ENCODE measurements around the gene OGFOD1. TPM values are rescaled to one million over a fixed set of nuclear protein-coding genes. Genes with fewer than 3 reads are reported as not detected.

Gene OGFOD1
- total RNA-seq, 1 experiment from 2014 or later = 68.5 TPM

DNA sequence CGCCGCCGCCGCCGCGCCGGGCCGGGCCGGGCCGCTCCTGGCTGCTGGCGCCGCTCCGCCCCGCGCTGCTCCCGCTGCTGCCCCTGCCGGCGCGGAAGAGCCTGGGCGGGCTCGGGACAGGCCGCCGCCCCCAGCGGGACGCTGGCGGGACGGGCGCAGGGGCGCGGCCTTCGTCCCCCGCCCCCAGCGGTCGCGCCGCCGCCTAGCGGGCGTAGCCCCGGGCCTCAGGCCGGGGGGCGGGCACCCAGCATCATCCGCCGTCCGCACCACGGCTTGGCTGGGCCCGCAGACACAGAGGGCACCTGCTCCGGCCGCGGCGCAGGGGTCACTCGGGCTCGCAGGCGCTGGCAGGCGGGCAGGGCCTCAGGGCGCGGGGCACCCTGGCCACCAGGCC lies 25.9 kb upstream of the OGFOD1 start, which contains the start of gene AMFR:
Gene AMFR, minus strand, starts transcription at position 107 of the 394 bp plus-strand sequence. CDS start 218 bp downstream, outside the sequence.
- POLR2A ChIA-PET = interaction anchor here (3.4 kb wide), 1 partner anchor 25 kb away, joined by 34 read pairs; the partner anchor contains the start of genes NUDT21 and OGFOD1

GRCh38 chr16:56426585-56426984 lies 24.8 kb upstream of the OGFOD1 start:
- BruUV-seq (replicated peaks) = no TSS peak
- intact Hi-C loops (cut with micrococcal nuclease) = loop anchor here (2.0 to 10.0 kb wide), 2 partner anchors 24 to 92 kb away; partner anchors contain the start of genes NUDT21 and OGFOD1
- Mint-ChIP-seq H3K36me3 (ENCODE audit: insufficient read depth, unreplicated experiment) (peaks cover 21% of the 10 kb centered on the region), H3K9me3 (ENCODE audit: unreplicated experiment) (no peaks in the 10 kb centered on the region), H3K4me3 (ENCODE audit: unreplicated experiment) (peak overlapping the region; percentile 91), H3K4me1 (ENCODE audit: insufficient read depth, unreplicated experiment) (peaks cover 32% of the 10 kb centered on the region), H3K27ac (ENCODE audit: low read depth, unreplicated experiment) (peak overlapping the region; percentile 22), H3K27me3 (ENCODE audit: insufficient read depth, unreplicated experiment) (no peaks in the 10 kb centered on the region)
- POLR2A ChIA-PET = interaction anchor here (0.6 to 3.8 kb wide), 16 partner anchors 8 to 507 kb away, joined by 3 to 34 read pairs (median 4); partner anchors contain the start of genes NUDT21 and OGFOD1
- CTCF ChIA-PET = interaction anchor here (0.6 kb wide), 1 partner anchor 581 kb away, joined by 3 read pairs; no protein-coding TSS in a partner anchor
- DNase-seq (ENCODE audit: unreplicated experiment) = peak; percentile 71
- TF ChIP-seq, protein P1, sequence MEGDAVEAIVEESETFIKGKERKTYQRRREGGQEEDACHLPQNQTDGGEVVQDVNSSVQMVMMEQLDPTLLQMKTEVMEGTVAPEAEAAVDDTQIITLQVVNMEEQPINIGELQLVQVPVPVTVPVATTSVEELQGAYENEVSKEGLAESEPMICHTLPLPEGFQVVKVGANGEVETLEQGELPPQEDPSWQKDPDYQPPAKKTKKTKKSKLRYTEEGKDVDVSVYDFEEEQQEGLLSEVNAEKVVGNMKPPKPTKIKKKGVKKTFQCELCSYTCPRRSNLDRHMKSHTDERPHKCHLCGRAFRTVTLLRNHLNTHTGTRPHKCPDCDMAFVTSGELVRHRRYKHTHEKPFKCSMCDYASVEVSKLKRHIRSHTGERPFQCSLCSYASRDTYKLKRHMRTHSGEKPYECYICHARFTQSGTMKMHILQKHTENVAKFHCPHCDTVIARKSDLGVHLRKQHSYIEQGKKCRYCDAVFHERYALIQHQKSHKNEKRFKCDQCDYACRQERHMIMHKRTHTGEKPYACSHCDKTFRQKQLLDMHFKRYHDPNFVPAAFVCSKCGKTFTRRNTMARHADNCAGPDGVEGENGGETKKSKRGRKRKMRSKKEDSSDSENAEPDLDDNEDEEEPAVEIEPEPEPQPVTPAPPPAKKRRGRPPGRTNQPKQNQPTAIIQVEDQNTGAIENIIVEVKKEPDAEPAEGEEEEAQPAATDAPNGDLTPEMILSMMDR (IDR thresholded peaks at IDR 0.05; ENCODE audit: unreplicated experiment) = no peak

More for the DNA sequence above, 25.9 kb upstream of the OGFOD1 start, which contains the start of gene AMFR:
- Mint-ChIP-seq H3K36me3 (ENCODE audit: insufficient read depth, unreplicated experiment) (peaks cover 10% of the 10 kb centered on the region), H3K27ac (ENCODE audit: low read depth, unreplicated experiment) (peak within 1 kb of the TSS; percentile 87), H3K4me3 (ENCODE audit: unreplicated experiment) (peak within 1 kb of the TSS; percentile 91), H3K27me3 (ENCODE audit: insufficient read depth, unreplicated experiment) (no peaks in the 10 kb centered on the region), H3K4me1 (ENCODE audit: insufficient read depth, unreplicated experiment) (peaks cover 35% of the 10 kb centered on the region), H3K9me3 (ENCODE audit: unreplicated experiment) (no peaks in the 10 kb centered on the region)
- intact Hi-C loops (cut with micrococcal nuclease) = loop anchor here (10.0 kb wide), 1 partner anchor 91 kb away; no protein-coding TSS in a partner anchor
- no TSS peak for BruUV-seq (replicated peaks)
- CTCF ChIA-PET = interaction anchor here (0.7 kb wide), 1 partner anchor 116 kb away, joined by 4 read pairs; no protein-coding TSS in a partner anchor
- peak; percentile 76 for DNase-seq (ENCODE audit: unreplicated experiment)
- TF ChIP-seq, protein P1 (IDR thresholded peaks at IDR 0.05; ENCODE audit: unreplicated experiment) = peak; percentile 12

GRCh38 chr16:56428091-56428490 lies 23.3 kb upstream of the OGFOD1 start:
- ChIA-PET POLR2A (interaction anchor here (0.5 to 3.8 kb wide), 7 partner anchors 11 to 380 kb away, joined by 3 to 34 read pairs (median 5); partner anchors contain the start of genes NUDT21 and OGFOD1), CTCF (interaction anchor here (0.9 kb wide), 1 partner anchor 14 kb away, joined by 3 read pairs; no protein-coding TSS in a partner anchor)
- Mint-ChIP-seq H3K4me1 (ENCODE audit: insufficient read depth, unreplicated experiment) (peaks cover 17% of the 10 kb centered on the region), H3K4me3 (ENCODE audit: unreplicated experiment) (no peak overlapping the region), H3K27me3 (ENCODE audit: insufficient read depth, unreplicated experiment) (no peaks in the 10 kb centered on the region), H3K9me3 (ENCODE audit: unreplicated experiment) (no peaks in the 10 kb centered on the region), H3K36me3 (ENCODE audit: insufficient read depth, unreplicated experiment) (peaks cover 36% of the 10 kb centered on the region), H3K27ac (ENCODE audit: low read depth, unreplicated experiment) (no peak overlapping the region)
- BruUV-seq (replicated peaks) = no TSS peak
- TF ChIP-seq, protein P1 (IDR thresholded peaks at IDR 0.05; ENCODE audit: unreplicated experiment) = no peak
- no peak for DNase-seq (ENCODE audit: unreplicated experiment)
- intact Hi-C loops (cut with micrococcal nuclease) = loop anchor here (10.0 kb wide), 1 partner anchor 93 kb away; no protein-coding TSS in a partner anchor

DNA sequence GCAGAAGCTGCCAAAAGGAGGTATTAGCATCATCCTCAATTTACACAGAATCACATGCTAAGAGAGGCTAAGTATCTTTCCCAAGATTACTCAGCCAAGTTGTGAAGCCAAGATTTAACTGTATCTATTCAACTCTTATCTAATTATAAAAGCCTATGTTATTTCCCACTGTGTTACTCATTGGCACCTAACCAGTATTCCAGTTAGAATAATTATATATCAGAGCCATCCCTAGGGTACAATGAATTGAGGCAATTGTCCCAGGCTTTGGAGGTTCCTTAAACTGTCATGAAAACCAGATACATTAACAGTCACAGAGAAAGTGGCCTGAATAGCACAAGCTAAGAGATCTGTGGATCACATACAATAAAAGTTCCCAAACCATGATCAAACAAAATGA lies 15.1 kb upstream of the OGFOD1 start:
- Mint-ChIP-seq H3K27ac (ENCODE audit: low read depth, unreplicated experiment) (no peak overlapping the region), H3K27me3 (ENCODE audit: insufficient read depth, unreplicated experiment) (no peaks in the 10 kb centered on the region), H3K9me3 (ENCODE audit: unreplicated experiment) (no peaks in the 10 kb centered on the region), H3K36me3 (ENCODE audit: insufficient read depth, unreplicated experiment) (peaks cover 93% of the 10 kb centered on the region), H3K4me1 (ENCODE audit: insufficient read depth, unreplicated experiment) (no peaks in the 10 kb centered on the region), H3K4me3 (ENCODE audit: unreplicated experiment) (no peak overlapping the region)
- POLR2A ChIA-PET = interaction anchor here (0.7 to 6.5 kb wide), 2 partner anchors 15 to 28 kb away, joined by 3 to 29 read pairs; partner anchors contain the start of genes NUDT21 and OGFOD1
- no TSS peak for BruUV-seq (replicated peaks)
- CTCF ChIA-PET = interaction anchor here (0.6 to 0.7 kb wide), 3 partner anchors 36 to 254 kb away, joined by 3 to 5 read pairs (median 4); no protein-coding TSS in a partner anchor
- intact Hi-C loops (cut with micrococcal nuclease) = no loop called here
- TF ChIP-seq, protein P1 (IDR thresholded peaks at IDR 0.05; ENCODE audit: unreplicated experiment) = no peak
- DNase-seq (ENCODE audit: unreplicated experiment) = no peak
